WTC11 (cell line): ENCODE results near the gene FSTL1. TPM values are rescaled to one million over a fixed set of nuclear protein-coding genes. Genes with fewer than 3 reads are reported as not detected.

Experiments used
- ATAC-seq: fragments of 200-7000 bp; cut with Tn5 transposase; 2 replicates; pipeline ENCODE4 v1.10.0; 2021; ENCODE audit warnings: mild to moderate bottlenecking, moderate library complexity
- CTCF ChIA-PET: fragments of 300-600 bp; sonication (Branson Sonifier 250); formaldehyde crosslinking; loops from one replicate; lab custom pipeline; 2021; ENCODE audit warnings: antibody characterized with exemption; lab: Charles Lee
- POLR2A ChIA-PET: fragments of 350-600 bp; sonication (Branson Sonifier 250); formaldehyde crosslinking; loops from one replicate; lab custom pipeline; 2021; ENCODE audit warnings: antibody characterized with exemption; lab: Charles Lee
- DNase-seq: peaks from one replicate; pipeline ENCODE4 v3.0.0; 2021; ENCODE audit warnings: low spot score
- H3K27ac Mint-ChIP-seq: 2 replicates; pipeline ENCODE4 v1.8.0; 2021; ENCODE audit warnings: mixed read lengths
- H3K27me3 Mint-ChIP-seq: 2 replicates; pipeline ENCODE4 v1.8.0; 2021; ENCODE audit warnings: low read depth, mild to moderate bottlenecking, moderate library complexity, mixed read lengths
- H3K36me3 Mint-ChIP-seq: 2 replicates; pipeline ENCODE4 v1.8.0; 2021; ENCODE audit warnings: mixed read lengths
- H3K4me1 Mint-ChIP-seq: 2 replicates; pipeline ENCODE4 v1.8.0; 2022; ENCODE audit warnings: mixed read lengths
- H3K4me3 Mint-ChIP-seq: 2 replicates; pipeline ENCODE4 v1.8.0; 2021; ENCODE audit warnings: mild to moderate bottlenecking, moderate library complexity, mixed read lengths
- H3K9me3 Mint-ChIP-seq: 2 replicates; pipeline ENCODE4 v1.8.0; 2021; ENCODE audit warnings: mixed read lengths
- EMX1 ChIP-seq: fragments of 250-450 bp; sonication (Bioruptor Pico); IDR thresholded peaks from 2 replicates; pipeline ENCODE4 v1.8.0; 2021; ENCODE audit warnings: mild to moderate bottlenecking
- OVOL2 ChIP-seq: fragments of 250-450 bp; sonication (Bioruptor Pico); IDR thresholded peaks from 2 replicates; pipeline ENCODE4 v1.9.0; 2021; ENCODE audit warnings: mild to moderate bottlenecking, borderline replicate concordance
- PRDM15 ChIP-seq: sonication (generic); formaldehyde crosslinking; IDR thresholded peaks from 2 replicates; pipeline ENCODE4 v1.8.0; 2022; ENCODE audit warnings: missing genetic modification reagents
- RELA ChIP-seq: sonication (generic); formaldehyde crosslinking; IDR thresholded peaks from 2 replicates; pipeline ENCODE4 v1.8.1; 2022; ENCODE audit warnings: missing genetic modification reagents, mild to moderate bottlenecking, borderline replicate concordance
- TEAD1 ChIP-seq: sonication (generic); formaldehyde crosslinking; IDR thresholded peaks from 2 replicates; pipeline ENCODE4 v1.8.0; 2022; ENCODE audit warnings: mild to moderate bottlenecking, missing genetic modification reagents
- ZBTB21 ChIP-seq: sonication (generic); formaldehyde crosslinking; IDR thresholded peaks from 2 replicates; pipeline ENCODE4 v1.8.1; 2023; ENCODE audit warnings: mild to moderate bottlenecking, missing genetic modification reagents, borderline replicate concordance
- ZNF232 ChIP-seq: sonication (generic); formaldehyde crosslinking; IDR thresholded peaks from 2 replicates; pipeline ENCODE4 v1.8.0; 2022; ENCODE audit warnings: mild to moderate bottlenecking, missing genetic modification reagents
- ZNF423 ChIP-seq: fragments of 250-450 bp; sonication (Bioruptor Pico); IDR thresholded peaks from 2 replicates; pipeline ENCODE4 v2.1.2; 2022; ENCODE audit warnings: mild to moderate bottlenecking, moderate library complexity
- total RNA-seq: library from RNA; stranded (reverse); gene quantifications from 3 replicates; pipeline ENCODE4 v1.2.3, GENCODE V29; 2021
- TF ChIP-seq, protein P1 (sequence below): sonication (generic); formaldehyde crosslinking; IDR thresholded peaks from 2 replicates; pipeline ENCODE4 v1.8.1; 2023; ENCODE audit warnings: mild to moderate bottlenecking, missing genetic modification reagents, moderate library complexity
- TF ChIP-seq, protein P2 (sequence below): sonication (generic); formaldehyde crosslinking; IDR thresholded peaks from 2 replicates; pipeline ENCODE4 v1.8.1; 2023; ENCODE audit warnings: mild to moderate bottlenecking, moderate library complexity, missing genetic modification reagents
- TF ChIP-seq, protein P3 (sequence below): sonication (generic); formaldehyde crosslinking; IDR thresholded peaks from 2 replicates; pipeline ENCODE4 v1.8.1; 2023; ENCODE audit warnings: mild to moderate bottlenecking, missing genetic modification reagents, moderate library complexity
- TF ChIP-seq, protein P4 (sequence below): sonication (generic); formaldehyde crosslinking; conservative IDR thresholded peaks from 2 replicates; pipeline ENCODE4 v1.8.1; 2022; ENCODE audit warnings: mild to moderate bottlenecking, missing genetic modification reagents
- TF ChIP-seq, protein P5 (sequence below): sonication (generic); formaldehyde crosslinking; IDR thresholded peaks from 2 replicates; pipeline ENCODE4 v1.8.1; 2022; ENCODE audit warnings: low read depth, missing genetic modification reagents, borderline replicate concordance

FSTL1 gene
- total RNA-seq, 1 experiment from 2014 or later, result 271 TPM

DNA sequence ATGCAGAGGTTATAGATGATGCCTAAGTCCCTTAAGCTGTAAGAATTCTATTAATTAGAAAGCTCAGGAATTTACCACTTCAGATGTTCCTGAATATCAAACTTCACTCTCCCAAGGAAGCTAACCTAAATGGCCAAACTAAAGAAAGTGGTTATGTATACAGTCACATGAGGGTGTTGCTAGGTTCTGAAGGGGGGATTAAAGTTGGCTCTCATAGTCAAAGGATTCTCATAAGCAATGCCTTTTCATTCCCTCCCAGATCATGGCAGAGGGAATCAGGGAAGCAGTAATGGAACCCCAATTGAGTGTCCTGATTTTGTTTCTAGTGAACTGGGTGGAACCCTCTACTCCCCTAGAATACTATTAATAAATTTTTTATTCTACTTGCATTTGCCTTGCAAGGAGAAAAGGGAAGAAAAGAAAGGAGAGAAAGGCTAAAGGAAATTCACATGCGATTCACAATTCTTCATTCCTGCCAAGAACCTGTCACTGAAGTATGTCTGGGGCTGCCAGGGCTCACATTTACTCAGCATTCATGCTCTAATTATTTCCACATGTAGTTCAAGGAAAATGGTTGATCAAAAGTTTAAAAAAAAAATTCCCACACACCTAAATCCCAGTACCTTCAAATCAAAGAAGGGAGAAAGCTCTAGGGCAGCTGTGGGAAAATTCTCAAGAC lies 25.1 kb downstream of the FSTL1 start (continued):
- TF ChIP-seq PRDM15, result no peak
- no peak for TF ChIP-seq ZBTB21 (CRISPR knock-in tag)
- TF ChIP-seq RELA (CRISPR knock-in tag), result no peak
- TF ChIP-seq, protein P1, sequence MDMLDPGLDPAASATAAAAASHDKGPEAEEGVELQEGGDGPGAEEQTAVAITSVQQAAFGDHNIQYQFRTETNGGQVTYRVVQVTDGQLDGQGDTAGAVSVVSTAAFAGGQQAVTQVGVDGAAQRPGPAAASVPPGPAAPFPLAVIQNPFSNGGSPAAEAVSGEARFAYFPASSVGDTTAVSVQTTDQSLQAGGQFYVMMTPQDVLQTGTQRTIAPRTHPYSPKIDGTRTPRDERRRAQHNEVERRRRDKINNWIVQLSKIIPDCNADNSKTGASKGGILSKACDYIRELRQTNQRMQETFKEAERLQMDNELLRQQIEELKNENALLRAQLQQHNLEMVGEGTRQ (CRISPR knock-in tag), result no peak
- TF ChIP-seq EMX1 (CRISPR knock-in tag), result no peak
- TF ChIP-seq, protein P2, sequence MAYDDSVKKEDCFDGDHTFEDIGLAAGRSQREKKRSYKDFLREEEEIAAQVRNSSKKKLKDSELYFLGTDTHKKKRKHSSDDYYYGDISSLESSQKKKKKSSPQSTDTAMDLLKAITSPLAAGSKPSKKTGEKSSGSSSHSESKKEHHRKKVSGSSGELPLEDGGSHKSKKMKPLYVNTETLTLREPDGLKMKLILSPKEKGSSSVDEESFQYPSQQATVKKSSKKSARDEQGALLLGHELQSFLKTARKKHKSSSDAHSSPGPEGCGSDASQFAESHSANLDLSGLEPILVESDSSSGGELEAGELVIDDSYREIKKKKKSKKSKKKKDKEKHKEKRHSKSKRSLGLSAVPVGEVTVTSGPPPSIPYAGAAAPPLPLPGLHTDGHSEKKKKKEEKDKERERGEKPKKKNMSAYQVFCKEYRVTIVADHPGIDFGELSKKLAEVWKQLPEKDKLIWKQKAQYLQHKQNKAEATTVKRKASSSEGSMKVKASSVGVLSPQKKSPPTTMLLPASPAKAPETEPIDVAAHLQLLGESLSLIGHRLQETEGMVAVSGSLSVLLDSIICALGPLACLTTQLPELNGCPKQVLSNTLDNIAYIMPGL, result no peak
- TF ChIP-seq, protein P3, sequence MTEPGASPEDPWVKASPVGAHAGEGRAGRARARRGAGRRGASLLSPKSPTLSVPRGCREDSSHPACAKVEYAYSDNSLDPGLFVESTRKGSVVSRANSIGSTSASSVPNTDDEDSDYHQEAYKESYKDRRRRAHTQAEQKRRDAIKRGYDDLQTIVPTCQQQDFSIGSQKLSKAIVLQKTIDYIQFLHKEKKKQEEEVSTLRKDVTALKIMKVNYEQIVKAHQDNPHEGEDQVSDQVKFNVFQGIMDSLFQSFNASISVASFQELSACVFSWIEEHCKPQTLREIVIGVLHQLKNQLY (CRISPR knock-in tag), result no peak

- no peaks in the 10 kb centered on the region for H3K9me3 Mint-ChIP-seq
- ATAC-seq (no peak; the same call in 1 of the 2 replicates), DNase-seq (no peak)
- peaks cover 31% of the 10 kb centered on the region for H3K4me1 Mint-ChIP-seq
- ChIA-PET POLR2A (no interaction called here), CTCF (interaction anchor here (0.6 to 1.6 kb wide), 5 partner anchors 8 to 134 kb away, joined by 3 to 6 read pairs (median 3); no protein-coding TSS in a partner anchor)
- H3K27ac Mint-ChIP-seq, result peak overlapping the region; percentile 86; the same call in 1 of the 2 replicates
- H3K27me3 Mint-ChIP-seq, result no peaks in the 10 kb centered on the region
- H3K4me3 Mint-ChIP-seq, result no peak overlapping the region
- peaks cover 17% of the 10 kb centered on the region for H3K36me3 Mint-ChIP-seq
- TF ChIP-seq, protein P3 (CRISPR knock-in tag), result no peak
- TF ChIP-seq ZBTB21 (CRISPR knock-in tag) (no peak), OVOL2 (CRISPR knock-in tag) (no peak), TEAD1 (no peak), ZNF232 (CRISPR knock-in tag) (no peak), ZNF423 (CRISPR knock-in tag) (no peak)
- TF ChIP-seq, protein P2, result no peak
- TF ChIP-seq, protein P4, sequence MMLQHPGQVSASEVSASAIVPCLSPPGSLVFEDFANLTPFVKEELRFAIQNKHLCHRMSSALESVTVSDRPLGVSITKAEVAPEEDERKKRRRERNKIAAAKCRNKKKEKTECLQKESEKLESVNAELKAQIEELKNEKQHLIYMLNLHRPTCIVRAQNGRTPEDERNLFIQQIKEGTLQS (CRISPR knock-in tag), result no peak
- TF ChIP-seq, protein P5, sequence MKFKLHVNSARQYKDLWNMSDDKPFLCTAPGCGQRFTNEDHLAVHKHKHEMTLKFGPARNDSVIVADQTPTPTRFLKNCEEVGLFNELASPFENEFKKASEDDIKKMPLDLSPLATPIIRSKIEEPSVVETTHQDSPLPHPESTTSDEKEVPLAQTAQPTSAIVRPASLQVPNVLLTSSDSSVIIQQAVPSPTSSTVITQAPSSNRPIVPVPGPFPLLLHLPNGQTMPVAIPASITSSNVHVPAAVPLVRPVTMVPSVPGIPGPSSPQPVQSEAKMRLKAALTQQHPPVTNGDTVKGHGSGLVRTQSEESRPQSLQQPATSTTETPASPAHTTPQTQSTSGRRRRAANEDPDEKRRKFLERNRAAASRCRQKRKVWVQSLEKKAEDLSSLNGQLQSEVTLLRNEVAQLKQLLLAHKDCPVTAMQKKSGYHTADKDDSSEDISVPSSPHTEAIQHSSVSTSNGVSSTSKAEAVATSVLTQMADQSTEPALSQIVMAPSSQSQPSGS (CRISPR knock-in tag), result no peak
Measured at GRCh38 chr3:120424976-120425570, 25.7 kb downstream of the FSTL1 start.
